Fibroblast of lung (primary cell): Measurements from ENCODE around the gene TMEM147. TPM values are rescaled to one million over a fixed set of nuclear protein-coding genes. Genes with fewer than 3 reads are reported as not detected.

Experiments
- DNase-seq, 2 donors: peaks; one replicate each; pipeline versions ENCODE4 v3.0.0 to v3.0.0-alpha.2; 2010; ENCODE audit warnings: low read depth in 2 of 2
- H2AFZ ChIP-seq: 2 replicates; pipeline ENCODE4 v1.5.1; 2012; ENCODE audit warnings: low read length, control low read depth, inconsistent platforms
- H3K27ac ChIP-seq: 2 replicates; pipeline ENCODE4 v1.5.1; 2011; ENCODE audit warnings: low read length, control low read depth; ENCODE audit not compliant: insufficient read depth
- H3K27me3 ChIP-seq: 2 replicates; pipeline ENCODE4 v1.5.1; 2011; ENCODE audit warnings: mild to moderate bottlenecking, low read length; ENCODE audit not compliant: control insufficient read depth, insufficient read depth
- H3K36me3 ChIP-seq: 2 replicates; pipeline ENCODE4 v1.5.1; 2011; ENCODE audit warnings: low read length; ENCODE audit not compliant: control insufficient read depth, insufficient read depth
- H3K4me1 ChIP-seq: 2 replicates; pipeline ENCODE4 v1.5.1; 2011; ENCODE audit warnings: low read length; ENCODE audit not compliant: control insufficient read depth, insufficient read depth; ENCODE audit errors: extremely low read depth
- H3K4me2 ChIP-seq: 2 replicates; pipeline ENCODE4 v1.5.1; 2011; ENCODE audit warnings: low read length, control low read depth; ENCODE audit not compliant: insufficient read depth; ENCODE audit errors: extremely low read depth
- H3K4me3 ChIP-seq, 4 experiments: fragments of 200-600 bp in 1 of 4; sonication (generic) in 1 of 4; replicated peaks in 1 of 4; 2 replicates each; pipeline ENCODE4 v1.5.1; 2011 to 2016; ENCODE audit warnings: low read length in 4 of 4, low read depth in 3 of 4, mild to moderate bottlenecking in 3 of 4, control low read depth in 2 of 4, inconsistent platforms in 1 of 4, mixed read lengths in 1 of 4; ENCODE audit not compliant: insufficient read depth in 1 of 4; ENCODE audit errors: control extremely low read depth in 1 of 4
- H3K79me2 ChIP-seq: 2 replicates; pipeline ENCODE4 v1.5.1; 2012; ENCODE audit warnings: mild to moderate bottlenecking, low read length, inconsistent platforms; ENCODE audit not compliant: control insufficient read depth, insufficient read depth
- H3K9ac ChIP-seq: 2 replicates; pipeline ENCODE4 v1.5.1; 2011; ENCODE audit warnings: mild to moderate bottlenecking, low read length, control low read depth; ENCODE audit not compliant: insufficient read depth
- H3K9me3 ChIP-seq: 2 replicates; pipeline ENCODE4 v1.5.1; 2012; ENCODE audit warnings: low read depth, low read length; ENCODE audit not compliant: control insufficient read depth, insufficient read depth
- H4K20me1 ChIP-seq: 2 replicates; pipeline ENCODE4 v1.5.1; 2011; ENCODE audit warnings: low read length; ENCODE audit not compliant: control insufficient read depth, insufficient read depth; ENCODE audit errors: extremely low read depth
- EZH2 ChIP-seq: IDR thresholded peaks from 2 replicates; pipeline ENCODE4 v1.5.1; 2012; ENCODE audit warnings: low read length, control low read depth, mild to moderate bottlenecking; ENCODE audit errors: missing control alignments
- polyA plus RNA-seq, 2 donors: library from polyadenylated mRNA; depleted of rRNA in 1 of 2; stranded (reverse) in 1 of 2; unstranded in 1 of 2; fragments of >200 nt; gene quantifications; 2 replicates each; pipeline ENCODE4 v1.2.1, GENCODE V29; 2011 to 2012; ENCODE audit warnings: missing spikeins in 1 of 2
- total RNA-seq: library from RNA; depleted of rRNA; stranded (reverse); fragments of >200 nt; gene quantifications from 2 replicates; pipeline ENCODE4 v1.2.1, GENCODE V29; 2014
- TF ChIP-seq, protein P1 (sequence below), 2 donors: IDR thresholded peaks in 1 of 2; conservative IDR thresholded peaks in 1 of 2; 1 replicate in 1 of 2; 2 replicates in 1 of 2; pipeline ENCODE4 v1.5.1; 2011 to 2012; ENCODE audit warnings: low read length in 2 of 2, control low read depth in 1 of 2, inconsistent platforms in 1 of 2, low read depth in 1 of 2, mild to moderate bottlenecking in 1 of 2

TMEM147 gene
- total and polyA plus RNA-seq, 2 donors (not counting 1 experiment from before 2014, with no cell fraction given): 72.4 to 79.6 TPM

DNA sequence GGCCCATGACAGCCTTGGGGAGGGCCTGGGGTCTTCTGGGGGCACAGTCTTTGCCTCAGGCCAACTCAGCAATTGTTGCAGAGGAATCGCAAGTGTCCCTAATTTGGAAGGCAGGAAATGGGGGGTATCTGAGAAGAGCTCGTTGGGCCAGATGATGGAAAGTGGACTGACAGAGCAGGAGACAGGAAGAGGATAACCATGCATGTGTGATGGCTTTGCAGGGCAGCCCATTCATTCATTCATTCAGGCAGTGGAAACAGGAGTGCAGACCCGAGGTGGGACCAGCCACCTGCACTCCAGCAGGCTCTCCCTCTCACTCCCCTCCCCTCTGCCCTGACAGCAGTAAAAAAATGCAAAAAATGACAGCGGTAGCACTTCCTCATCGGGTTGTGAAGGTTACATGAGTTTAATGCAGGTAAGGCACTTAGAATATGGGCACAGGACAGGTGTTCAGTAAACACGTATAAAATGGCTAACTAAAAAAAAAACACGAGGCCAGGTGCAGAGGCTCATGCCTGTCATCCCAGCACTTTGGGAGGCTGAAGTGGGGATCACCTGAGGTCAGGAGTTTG lies 5.0 kb upstream of the TMEM147 start:
- Histone ChIP-seq H3K4me3 (no peak overlapping the region), H2AFZ (no peak overlapping the region), H3K4me1 (peaks cover 2% of the 10 kb centered on the region), H3K36me3 (peaks cover 1% of the 10 kb centered on the region), H4K20me1 (no peaks in the 10 kb centered on the region), H3K9ac (no peak overlapping the region), H3K79me2 (peaks cover 7% of the 10 kb centered on the region), H3K27ac (no peak overlapping the region), H3K9me3 (no peaks in the 10 kb centered on the region), H3K4me2 (no peak overlapping the region), H3K27me3 (no peaks in the 10 kb centered on the region)
- TF ChIP-seq EZH2: no peak
- TF ChIP-seq, protein P1, sequence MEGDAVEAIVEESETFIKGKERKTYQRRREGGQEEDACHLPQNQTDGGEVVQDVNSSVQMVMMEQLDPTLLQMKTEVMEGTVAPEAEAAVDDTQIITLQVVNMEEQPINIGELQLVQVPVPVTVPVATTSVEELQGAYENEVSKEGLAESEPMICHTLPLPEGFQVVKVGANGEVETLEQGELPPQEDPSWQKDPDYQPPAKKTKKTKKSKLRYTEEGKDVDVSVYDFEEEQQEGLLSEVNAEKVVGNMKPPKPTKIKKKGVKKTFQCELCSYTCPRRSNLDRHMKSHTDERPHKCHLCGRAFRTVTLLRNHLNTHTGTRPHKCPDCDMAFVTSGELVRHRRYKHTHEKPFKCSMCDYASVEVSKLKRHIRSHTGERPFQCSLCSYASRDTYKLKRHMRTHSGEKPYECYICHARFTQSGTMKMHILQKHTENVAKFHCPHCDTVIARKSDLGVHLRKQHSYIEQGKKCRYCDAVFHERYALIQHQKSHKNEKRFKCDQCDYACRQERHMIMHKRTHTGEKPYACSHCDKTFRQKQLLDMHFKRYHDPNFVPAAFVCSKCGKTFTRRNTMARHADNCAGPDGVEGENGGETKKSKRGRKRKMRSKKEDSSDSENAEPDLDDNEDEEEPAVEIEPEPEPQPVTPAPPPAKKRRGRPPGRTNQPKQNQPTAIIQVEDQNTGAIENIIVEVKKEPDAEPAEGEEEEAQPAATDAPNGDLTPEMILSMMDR (conservative IDR thresholded peaks at IDR 0.05 in 1 of 2, IDR thresholded peaks at IDR 0.05 in 1 of 2; ENCODE audit: low read depth in 1 of 2, low read length in 2 of 2): no peak
- DNase-seq: no peak

DNA sequence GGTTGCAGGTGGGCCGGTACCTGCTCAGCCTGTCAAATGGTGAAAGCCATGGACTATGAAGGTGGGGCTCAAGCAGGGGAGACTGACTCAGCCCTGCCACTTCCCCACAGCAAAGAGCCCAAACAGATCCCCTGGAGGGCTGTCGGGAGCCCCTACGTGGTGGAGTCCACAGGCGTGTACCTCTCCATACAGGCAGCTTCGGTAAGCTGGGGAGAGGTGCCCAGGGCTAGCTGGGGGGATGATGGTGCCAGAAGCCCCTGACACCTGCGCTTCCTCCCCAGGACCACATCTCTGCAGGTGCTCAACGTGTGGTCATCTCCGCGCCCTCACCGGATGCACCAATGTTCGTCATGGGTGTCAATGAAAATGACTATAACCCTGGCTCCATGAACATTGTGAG lies 3.2 kb upstream of the TMEM147 start:
- no peak for DNase-seq
- TF ChIP-seq EZH2: no peak
- TF ChIP-seq, protein P1 (conservative IDR thresholded peaks at IDR 0.05 in 1 of 2, IDR thresholded peaks at IDR 0.05 in 1 of 2; ENCODE audit: low read depth in 1 of 2, low read length in 2 of 2): no peak
- no peak overlapping the region for H3K27ac ChIP-seq

GRCh38 chr19:35543280-35544109 lies 1.9 kb upstream of the TMEM147 start:
- no peaks in the 10 kb centered on the region for H3K27me3 ChIP-seq
- H3K4me3 ChIP-seq: peak overlapping the region in 2 of 4 experiments; percentile 8 to 91
- TF ChIP-seq, protein P1 (conservative IDR thresholded peaks at IDR 0.05 in 1 of 2, IDR thresholded peaks at IDR 0.05 in 1 of 2; ENCODE audit: low read depth in 1 of 2, low read length in 2 of 2): no peak
- no peak for TF ChIP-seq EZH2
- H3K4me1 ChIP-seq: peaks cover 5% of the 10 kb centered on the region
- peaks cover 18% of the 10 kb centered on the region for H3K79me2 ChIP-seq
- H2AFZ ChIP-seq: no peak overlapping the region
- H3K9me3 ChIP-seq: no peaks in the 10 kb centered on the region
- H4K20me1 ChIP-seq: no peaks in the 10 kb centered on the region
- H3K27ac ChIP-seq: no peak overlapping the region
- no peak overlapping the region for H3K9ac ChIP-seq
- no peak for DNase-seq
- H3K36me3 ChIP-seq: peaks cover 1% of the 10 kb centered on the region
- no peak overlapping the region for H3K4me2 ChIP-seq

More for the DNA sequence above, 3.2 kb upstream of the TMEM147 start:
- Histone ChIP-seq H3K79me2 (peaks cover 18% of the 10 kb centered on the region), H3K36me3 (peaks cover 1% of the 10 kb centered on the region), H3K9me3 (no peaks in the 10 kb centered on the region), H3K4me2 (no peak overlapping the region), H3K4me3 (no peak overlapping the region), H4K20me1 (no peaks in the 10 kb centered on the region), H3K27me3 (no peaks in the 10 kb centered on the region), H3K4me1 (peaks cover 5% of the 10 kb centered on the region), H3K9ac (no peak overlapping the region), H2AFZ (no peak overlapping the region)
